ENCODE data around the gene ASB6. TPM values are rescaled to one million over a fixed set of nuclear protein-coding genes. Genes with fewer than 3 reads are reported as not detected.

ASB6 gene
- total RNA-seq, 1 experiment from 2014 or later, result 14.9 TPM

GRCh38 chr9:129620669-129621295, 21.2 kb downstream of the ASB6 start, which contains the start of gene C9orf50:
Gene C9orf50, minus strand, starts transcription at chr9:129621101. Its CDS starts 527 bp downstream, at chr9:129620574.
- no peaks in the 10 kb centered on the region for H3K36me3 ChIP-seq
- peaks cover 16% of the 10 kb centered on the region for H3K4me1 ChIP-seq (replicated peaks)
- DNase-seq (ENCODE audit: low read depth in 1 of 2, low spot score in 2 of 2), result no peak
- peak within 1 kb of the TSS; percentile 52 for H3K4me3 ChIP-seq
- H3K27me3 ChIP-seq (replicated peaks), result no peaks in the 10 kb centered on the region
- H3K27ac ChIP-seq, result no peak within 1 kb of the TSS
- no peaks in the 10 kb centered on the region; the same call in 1 of the 2 replicates for H3K9me3 ChIP-seq (replicated peaks)

GRCh38 chr9:129619787-129620668, 21.9 kb downstream of the ASB6 start:
- H3K27me3 ChIP-seq (replicated peaks), result no peaks in the 10 kb centered on the region
- H3K9me3 ChIP-seq (replicated peaks), result no peaks in the 10 kb centered on the region; the same call in 1 of the 2 replicates
- no peak for DNase-seq (ENCODE audit: low read depth in 1 of 2, low spot score in 2 of 2)
- no peak overlapping the region for H3K27ac ChIP-seq
- H3K4me1 ChIP-seq (replicated peaks), result peaks cover 16% of the 10 kb centered on the region
- H3K36me3 ChIP-seq, result no peaks in the 10 kb centered on the region
- peak overlapping the region; percentile 52 for H3K4me3 ChIP-seq

- no peak for DNase-seq (ENCODE audit: low read depth in 1 of 2, low spot score in 2 of 2)
- no peaks in the 10 kb centered on the region; the same call in 1 of the 2 replicates for H3K9me3 ChIP-seq (replicated peaks)
- no peaks in the 10 kb centered on the region for H3K36me3 ChIP-seq
- H3K4me3 ChIP-seq, result no peak overlapping the region
- peaks cover 16% of the 10 kb centered on the region for H3K4me1 ChIP-seq (replicated peaks)
- H3K27me3 ChIP-seq (replicated peaks), result no peaks in the 10 kb centered on the region
- no peak overlapping the region for H3K27ac ChIP-seq
Measured at GRCh38 chr9:129617167-129617566, 24.8 kb downstream of the ASB6 start.

DNA sequence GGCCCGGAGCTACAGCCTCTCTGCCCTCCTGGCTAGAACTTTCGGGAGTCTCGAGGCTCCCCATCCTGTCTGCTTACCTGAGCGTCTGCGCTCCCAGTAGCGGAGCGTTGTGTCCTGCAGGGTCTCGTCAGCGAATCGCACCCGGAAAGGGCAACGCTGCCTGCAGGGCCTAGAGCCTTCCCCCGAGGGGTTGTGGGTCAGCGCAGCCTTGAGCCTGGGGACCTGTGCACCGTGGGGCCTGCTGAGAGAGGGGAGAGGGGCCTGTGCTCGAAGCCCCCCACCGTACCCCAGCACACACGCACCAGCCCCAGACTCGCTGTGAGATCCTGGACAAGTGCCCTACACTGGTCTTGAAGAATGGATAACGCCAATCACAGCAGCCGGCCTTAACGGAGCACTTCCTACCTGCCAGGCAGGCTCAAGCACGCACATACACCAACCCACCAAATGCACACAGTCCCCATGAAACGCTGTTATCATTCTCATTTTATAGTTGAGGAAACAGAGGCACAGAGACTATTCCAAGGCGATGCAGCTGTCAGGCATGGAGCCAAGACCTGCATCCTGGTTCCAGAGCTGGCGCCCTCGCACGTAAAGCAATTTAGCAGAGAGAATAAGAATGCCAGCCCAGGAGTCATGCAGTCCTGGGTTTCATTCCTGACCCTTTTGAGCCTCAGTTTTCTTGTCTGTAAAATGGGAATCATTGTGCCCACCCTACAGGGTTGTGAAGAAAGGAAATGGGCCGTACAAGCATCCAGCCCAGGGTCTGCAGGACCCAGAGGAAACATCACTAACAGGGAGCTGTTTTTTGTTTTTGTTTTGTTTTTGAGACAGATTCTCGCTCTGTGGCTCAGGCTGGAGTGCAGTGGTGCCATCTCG, 26.3 kb downstream of the ASB6 start:
- Histone ChIP-seq H3K4me1 (replicated peaks) (peaks cover 22% of the 10 kb centered on the region), H3K27ac (no peak overlapping the region)
- DNase-seq (ENCODE audit: low read depth in 1 of 2, low spot score in 2 of 2), result no peak

DNA sequence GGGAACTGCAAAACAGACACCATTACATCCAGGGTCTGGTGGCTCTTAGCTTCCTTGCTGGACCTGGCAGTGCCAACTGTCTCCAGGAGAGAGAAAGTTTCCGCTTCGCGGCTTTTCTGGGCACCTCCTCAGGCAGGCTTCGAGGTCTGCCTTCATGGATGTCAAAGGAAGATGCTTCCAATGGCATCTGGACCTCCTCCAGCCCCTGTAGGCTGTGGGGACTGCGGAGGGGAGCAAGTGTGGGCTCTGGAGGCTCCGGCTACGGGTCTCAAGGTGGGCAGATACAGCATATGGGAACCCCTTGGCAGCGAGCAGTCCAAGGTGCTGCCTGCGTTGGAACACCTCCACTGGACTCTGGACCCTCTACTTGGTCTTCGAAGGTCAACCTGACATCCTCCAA, 27.0 kb downstream of the ASB6 start:
- DNase-seq (ENCODE audit: low read depth in 1 of 2, low spot score in 2 of 2), result no peak
- no peaks in the 10 kb centered on the region for H3K27me3 ChIP-seq (replicated peaks)
- H3K9me3 ChIP-seq (replicated peaks), result no peaks in the 10 kb centered on the region; the same call in 1 of the 2 replicates
- H3K4me3 ChIP-seq, result no peak overlapping the region
- no peaks in the 10 kb centered on the region for H3K36me3 ChIP-seq
- no peak overlapping the region for H3K27ac ChIP-seq
- peaks cover 19% of the 10 kb centered on the region for H3K4me1 ChIP-seq (replicated peaks)

More for the DNA sequence above, 26.3 kb downstream of the ASB6 start:
- Histone ChIP-seq H3K4me3 (no peak overlapping the region), H3K9me3 (replicated peaks) (no peaks in the 10 kb centered on the region; the same call in 1 of the 2 replicates), H3K27me3 (replicated peaks) (no peaks in the 10 kb centered on the region), H3K36me3 (no peaks in the 10 kb centered on the region)

DNA sequence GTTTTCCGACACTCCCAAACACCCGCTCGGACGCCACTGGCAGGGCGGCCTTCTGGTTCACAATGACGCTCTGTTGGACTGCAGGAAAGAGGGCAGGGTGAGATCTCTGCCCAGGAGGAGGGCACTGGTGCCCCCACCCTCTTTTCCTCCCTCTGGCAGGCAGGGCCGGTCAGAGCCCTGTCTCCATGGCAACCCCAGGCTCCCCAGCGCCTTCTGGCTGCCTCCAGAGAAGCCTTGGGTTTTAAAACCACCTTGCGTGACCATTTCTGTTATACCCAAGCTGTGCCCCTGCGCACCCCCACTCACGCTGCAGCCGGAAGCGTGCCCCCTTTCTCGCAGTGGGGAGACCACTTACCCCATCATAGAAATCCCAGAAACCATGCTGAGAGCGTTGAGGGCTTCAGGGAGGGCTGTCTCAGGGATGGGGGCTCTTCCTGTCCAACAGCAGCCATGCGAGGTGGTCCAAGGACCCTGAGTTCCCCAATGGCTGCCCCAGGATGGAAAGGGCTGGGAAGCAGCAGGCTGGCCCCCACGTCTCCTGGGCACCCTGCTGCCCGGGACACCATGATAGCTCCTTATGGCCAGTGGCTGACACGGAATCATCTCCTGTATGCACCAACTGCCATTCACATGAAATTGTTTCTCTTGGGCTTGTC, 28.3 kb downstream of the ASB6 start:
- H3K4me3 ChIP-seq, result no peak overlapping the region
- no peaks in the 10 kb centered on the region for H3K27me3 ChIP-seq (replicated peaks)
- DNase-seq (ENCODE audit: low read depth in 1 of 2, low spot score in 2 of 2), result no peak
- H3K36me3 ChIP-seq, result no peaks in the 10 kb centered on the region
- H3K4me1 ChIP-seq (replicated peaks), result peaks cover 19% of the 10 kb centered on the region
- H3K9me3 ChIP-seq (replicated peaks), result no peaks in the 10 kb centered on the region
- no peak overlapping the region for H3K27ac ChIP-seq

DNA sequence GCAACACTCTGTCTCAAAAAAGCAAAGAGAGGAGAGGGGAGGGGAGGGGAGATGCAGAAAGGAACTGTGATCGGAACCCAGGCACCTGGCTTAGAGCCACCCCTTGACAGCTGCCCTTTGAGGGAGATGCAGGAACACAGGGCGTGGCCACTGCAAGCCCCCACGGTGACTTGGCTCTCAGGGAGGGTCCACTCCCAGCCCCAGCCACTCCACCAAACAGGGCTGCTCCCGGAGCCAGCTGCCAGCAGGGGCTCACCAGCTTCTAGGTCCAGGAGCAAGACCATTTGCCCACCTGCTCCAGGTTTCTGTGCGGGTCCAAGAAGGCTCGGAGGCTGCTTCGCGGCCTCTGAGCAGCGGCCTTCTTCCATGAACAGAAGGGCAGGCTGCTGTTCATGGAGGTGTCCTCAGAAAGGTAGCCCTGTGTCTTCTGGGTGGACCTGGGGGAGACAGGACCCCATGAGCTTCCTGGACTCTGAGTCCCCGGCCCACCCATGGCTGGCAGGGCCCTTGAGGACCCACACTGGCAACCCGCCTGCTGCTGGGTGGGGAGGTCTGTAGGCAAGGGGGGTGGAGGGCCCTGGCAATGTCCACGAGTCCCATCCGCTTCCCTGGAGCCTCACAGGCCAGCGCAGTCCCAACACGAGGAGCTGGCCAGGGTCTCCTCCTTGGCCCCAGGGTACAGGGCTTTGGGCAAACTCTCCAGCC, 29.0 kb downstream of the ASB6 start:
- no peak for DNase-seq (ENCODE audit: low read depth in 1 of 2, low spot score in 2 of 2)
- Histone ChIP-seq H3K27ac (no peak overlapping the region), H3K9me3 (replicated peaks) (no peaks in the 10 kb centered on the region), H3K36me3 (no peaks in the 10 kb centered on the region), H3K4me1 (replicated peaks) (peaks cover 19% of the 10 kb centered on the region), H3K4me3 (no peak overlapping the region), H3K27me3 (replicated peaks) (no peaks in the 10 kb centered on the region)

GRCh38 chr9:129612123-129612522, 29.8 kb downstream of the ASB6 start:
- no peak for DNase-seq (ENCODE audit: low read depth in 1 of 2, low spot score in 2 of 2)
- H3K36me3 ChIP-seq, result no peaks in the 10 kb centered on the region
- no peak overlapping the region for H3K27ac ChIP-seq
- no peaks in the 10 kb centered on the region for H3K27me3 ChIP-seq (replicated peaks)
- H3K4me1 ChIP-seq (replicated peaks), result peaks cover 15% of the 10 kb centered on the region
- H3K9me3 ChIP-seq (replicated peaks), result no peaks in the 10 kb centered on the region
- no peak overlapping the region for H3K4me3 ChIP-seq

- DNase-seq (ENCODE audit: low read depth in 1 of 2, low spot score in 2 of 2), result no peak
- no peak overlapping the region for H3K27ac ChIP-seq
- H3K27me3 ChIP-seq (replicated peaks), result no peaks in the 10 kb centered on the region
Measured at GRCh38 chr9:129611307-129611800, 30.6 kb downstream of the ASB6 start.

DNA sequence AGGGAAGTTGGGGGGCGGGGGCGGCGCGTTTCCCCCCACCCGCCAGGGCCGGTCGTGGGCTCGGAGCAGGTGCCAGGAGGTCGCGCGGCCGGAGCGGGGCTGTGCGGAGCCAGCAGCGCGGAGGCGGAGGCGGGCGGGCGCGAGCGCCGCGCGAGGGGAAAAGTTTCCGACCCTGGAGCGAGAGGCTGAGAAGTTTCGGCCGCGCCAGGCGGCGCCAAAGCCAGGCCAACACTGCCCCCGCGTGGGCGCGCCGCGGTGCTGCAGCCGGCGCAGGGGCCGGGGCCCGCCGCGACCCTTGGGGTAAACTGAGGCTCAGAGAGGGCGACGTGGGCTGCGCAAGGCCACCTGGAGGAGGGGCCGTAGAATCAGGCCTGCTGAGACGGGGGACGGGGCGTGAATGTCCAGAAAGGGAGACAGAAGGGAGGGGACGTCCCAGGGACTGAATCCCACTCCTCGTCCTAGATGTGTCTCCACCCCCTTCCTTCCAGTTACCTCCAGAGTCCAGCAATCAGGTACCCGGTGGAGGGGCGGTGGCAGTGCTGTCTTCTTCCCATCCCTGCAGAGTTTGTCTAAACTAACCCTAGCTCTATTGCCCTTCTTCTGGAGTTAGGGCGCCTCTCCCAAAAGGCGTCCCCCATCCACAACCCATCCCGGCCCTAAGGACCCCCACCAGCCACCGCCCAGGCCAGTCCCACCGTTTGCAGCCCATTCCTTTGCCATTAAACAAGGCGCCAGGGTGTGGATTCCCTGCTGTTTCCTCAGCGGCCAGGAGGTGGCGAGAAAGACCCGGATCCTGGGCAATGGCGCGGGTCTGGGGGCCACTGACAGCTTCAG, 31.3 kb downstream of the ASB6 start:
- no peaks in the 10 kb centered on the region for H3K36me3 ChIP-seq
- H3K27ac ChIP-seq, result peak overlapping the region; percentile 49; the same call in 1 of the 2 replicates
- peak; percentile 62 to 72 for DNase-seq (ENCODE audit: low read depth in 1 of 2, low spot score in 2 of 2)
- H3K27me3 ChIP-seq (replicated peaks), result no peaks in the 10 kb centered on the region
- H3K4me1 ChIP-seq (replicated peaks), result peaks cover 15% of the 10 kb centered on the region
- peak overlapping the region; percentile 65 for H3K4me3 ChIP-seq
- no peaks in the 10 kb centered on the region for H3K9me3 ChIP-seq (replicated peaks)

More at GRCh38 chr9:129611307-129611800, 30.6 kb downstream of the ASB6 start:
- no peaks in the 10 kb centered on the region for H3K36me3 ChIP-seq
- peaks cover 15% of the 10 kb centered on the region for H3K4me1 ChIP-seq (replicated peaks)
- H3K4me3 ChIP-seq, result no peak overlapping the region
- no peaks in the 10 kb centered on the region for H3K9me3 ChIP-seq (replicated peaks)

DNA sequence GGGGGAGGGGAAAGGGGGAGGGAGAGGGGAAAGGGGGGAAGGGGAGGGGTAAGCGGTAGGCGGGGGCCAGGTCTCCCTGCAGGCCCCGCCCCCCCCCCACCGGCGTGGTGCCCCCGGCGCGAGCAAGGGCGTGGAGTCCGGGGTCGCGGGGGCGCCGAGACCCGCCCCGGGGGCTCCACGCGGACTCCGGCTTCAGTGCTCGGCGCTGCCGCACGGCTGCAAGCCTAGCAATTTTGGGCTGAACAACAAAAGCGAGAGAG, 31.8 kb downstream of the ASB6 start:
- Histone ChIP-seq H3K27me3 (replicated peaks) (no peaks in the 10 kb centered on the region), H3K27ac (peak overlapping the region; percentile 49; the same call in 1 of the 2 replicates), H3K9me3 (replicated peaks) (no peaks in the 10 kb centered on the region), H3K4me1 (replicated peaks) (peaks cover 15% of the 10 kb centered on the region), H3K4me3 (peak overlapping the region; percentile 65), H3K36me3 (no peaks in the 10 kb centered on the region)
- no peak for DNase-seq (ENCODE audit: low read depth in 1 of 2, low spot score in 2 of 2)
